WERI-Rb-1 (cell line): ENCODE results near the gene OR52K2.

Experiments
- DNase-seq: peaks from one replicate; pipeline ENCODE4 v3.0.0-alpha.2; 2020
- H3K27ac ChIP-seq: fragments of 250-450 bp; sonication (Bioruptor Pico); 2 replicates; pipeline ENCODE4 v1.5.1; 2020; ENCODE audit warnings: mild to moderate bottlenecking, moderate library complexity
- H3K27me3 ChIP-seq: fragments of 250-450 bp; sonication (Bioruptor Pico); 2 replicates; pipeline ENCODE4 v1.5.1; 2021; ENCODE audit warnings: mild to moderate bottlenecking, low read depth, moderate library complexity; ENCODE audit not compliant: insufficient read depth, severe bottlenecking
- H3K36me3 ChIP-seq: fragments of 250-450 bp; sonication (Bioruptor Pico); 2 replicates; pipeline ENCODE4 v1.5.1; 2020; ENCODE audit warnings: mild to moderate bottlenecking, moderate library complexity
- H3K4me3 ChIP-seq: 2 replicates; pipeline ENCODE4 v1.5.1; 2011; ENCODE audit warnings: low read depth, mild to moderate bottlenecking, control low read depth, low read length
- H3K9me3 ChIP-seq: fragments of 250-450 bp; sonication (Bioruptor Pico); 2 replicates; pipeline ENCODE4 v1.5.1; 2021; ENCODE audit warnings: mild to moderate bottlenecking, moderate library complexity; ENCODE audit not compliant: severe bottlenecking
- CTCF ChIP-seq: IDR thresholded peaks from 2 replicates; pipeline ENCODE4 v1.5.1; 2011; ENCODE audit warnings: low read depth, mild to moderate bottlenecking, control low read depth, inconsistent platforms, low read length

OR52K2 gene

GRCh38 chr11:4466131-4466870, 17.2 kb downstream of the OR52K2 start:
- no peak for DNase-seq
- Histone ChIP-seq H3K27me3 (peaks cover 35% of the 10 kb centered on the region), H3K27ac (no peak overlapping the region), H3K4me3 (no peak overlapping the region), H3K36me3 (no peaks in the 10 kb centered on the region), H3K9me3 (peaks cover 15% of the 10 kb centered on the region)
- no peak for TF ChIP-seq CTCF

GRCh38 chr11:4466871-4467442, 17.9 kb downstream of the OR52K2 start:
- no peaks in the 10 kb centered on the region for H3K36me3 ChIP-seq
- H3K4me3 ChIP-seq: no peak overlapping the region
- no peak overlapping the region for H3K27ac ChIP-seq
- peaks cover 41% of the 10 kb centered on the region for H3K27me3 ChIP-seq
- peaks cover 15% of the 10 kb centered on the region for H3K9me3 ChIP-seq
- DNase-seq: no peak
- no peak for TF ChIP-seq CTCF

GRCh38 chr11:4467811-4468606, 18.9 kb downstream of the OR52K2 start:
- H3K27ac ChIP-seq: no peak overlapping the region
- no peak overlapping the region for H3K4me3 ChIP-seq
- peaks cover 47% of the 10 kb centered on the region for H3K27me3 ChIP-seq
- peaks cover 15% of the 10 kb centered on the region for H3K9me3 ChIP-seq
- no peak for TF ChIP-seq CTCF
- no peaks in the 10 kb centered on the region for H3K36me3 ChIP-seq
- no peak for DNase-seq

GRCh38 chr11:4479644-4480043, 30.5 kb downstream of the OR52K2 start:
- Histone ChIP-seq H3K36me3 (no peaks in the 10 kb centered on the region), H3K4me3 (no peak overlapping the region), H3K27ac (no peak overlapping the region), H3K9me3 (no peaks in the 10 kb centered on the region), H3K27me3 (peaks cover 59% of the 10 kb centered on the region)
- no peak for DNase-seq
- no peak for TF ChIP-seq CTCF

GRCh38 chr11:4480577-4481239, 31.6 kb downstream of the OR52K2 start:
- Histone ChIP-seq H3K9me3 (no peaks in the 10 kb centered on the region), H3K27me3 (peaks cover 58% of the 10 kb centered on the region)

More at GRCh38 chr11:4480577-4481239, 31.6 kb downstream of the OR52K2 start:
- Histone ChIP-seq H3K36me3 (no peaks in the 10 kb centered on the region), H3K4me3 (no peak overlapping the region), H3K27ac (no peak overlapping the region)
- DNase-seq: no peak
- no peak for TF ChIP-seq CTCF
